K562 (cell line): ENCODE data around the gene MAN1B1. TPM values are rescaled to one million over a fixed set of nuclear protein-coding genes. Genes with fewer than 3 reads are reported as not detected.

Source experiments
- BRCA1 ChIP-seq, 2 experiments: fragments of 450-650 bp in 1 of 2; sonication (generic) in 1 of 2; formaldehyde crosslinking in 1 of 2; IDR thresholded peaks; 2 replicates each; pipeline versions ENCODE4 v1.5.0 to v1.6.1; 2017 to 2020; ENCODE audit warnings: mild to moderate bottlenecking in 1 of 2, missing genetic modification reagents in 1 of 2
- CHD4 ChIP-seq: fragments of 200-600 bp; sonication (generic); IDR thresholded peaks from 3 replicates; pipeline ENCODE4 v1.6.1; 2012; ENCODE audit warnings: low read depth, mild to moderate bottlenecking, mixed read lengths, low read length, inconsistent platforms; ENCODE audit not compliant: insufficient read depth, insufficient replicate concordance, poor library complexity, severe bottlenecking
- MED1 ChIP-seq: sonication (generic); formaldehyde crosslinking; IDR thresholded peaks from 2 replicates; pipeline ENCODE4 v1.8.1; 2023; ENCODE audit warnings: missing genetic modification reagents, borderline replicate concordance
- MEF2A ChIP-seq: IDR thresholded peaks from 2 replicates; pipeline ENCODE4 v1.6.1; 2011; ENCODE audit warnings: low read depth, mild to moderate bottlenecking, low read length, moderate library complexity; ENCODE audit not compliant: control insufficient read depth
- MTA1 ChIP-seq: fragments of 450-650 bp; IDR thresholded peaks from 2 replicates; pipeline ENCODE4 v1.6.1; 2017; ENCODE audit warnings: borderline replicate concordance
- RAD51 ChIP-seq: fragments of 450-650 bp; IDR thresholded peaks from 2 replicates; pipeline ENCODE4 v1.7.1; 2016; ENCODE audit warnings: low read depth, mild to moderate bottlenecking, borderline replicate concordance
- SMAD2 ChIP-seq: fragments of 150-350 bp; IDR thresholded peaks from 2 replicates; pipeline ENCODE4 v1.6.1; 2014; ENCODE audit warnings: low read depth, mild to moderate bottlenecking, low read length
- SMAD4 ChIP-seq: fragments of 250-450 bp; sonication (Bioruptor Pico); conservative IDR thresholded peaks from 2 replicates; pipeline ENCODE4 v1.8.0; 2021; ENCODE audit warnings: inconsistent platforms, mild to moderate bottlenecking, moderate library complexity
- SRSF1 ChIP-seq: fragments of 200-400 bp; formaldehyde crosslinking; IDR thresholded peaks from 2 replicates; pipeline ENCODE4 v1.6.1; 2017; ENCODE audit warnings: mild to moderate bottlenecking, low read depth, low read length, moderate library complexity
- TGIF2 ChIP-seq: sonication (generic); formaldehyde crosslinking; IDR thresholded peaks from 2 replicates; pipeline ENCODE4 v1.8.1; 2022; ENCODE audit warnings: mild to moderate bottlenecking, missing genetic modification reagents, moderate library complexity
- ZNF124 ChIP-seq: sonication (generic); formaldehyde crosslinking; IDR thresholded peaks from 2 replicates; pipeline ENCODE4 v1.8.1; 2022; ENCODE audit warnings: missing genetic modification reagents
- ZNF146 ChIP-seq: IDR thresholded peaks from one replicate; pipeline ENCODE4 v1.6.1; 2018; ENCODE audit warnings: missing compliant biosample characterization; ENCODE audit not compliant: unreplicated experiment
- ZNF785 ChIP-seq: fragments of 250-450 bp; sonication (Bioruptor Pico); IDR thresholded peaks from 2 replicates; pipeline ENCODE4 v1.4.0; 2020; ENCODE audit warnings: mild to moderate bottlenecking
- polyA plus RNA-seq, 8 experiments: library from polyadenylated mRNA; depleted of rRNA in 4 of 8; stranded (reverse) in 5 of 8; unstranded in 3 of 8; fragments of >200 nt; fragmentation: Nextera tagmentation in 2 of 8; fragmentation: Illumina TruSeq in 1 of 8; extraction: Ambion mirVana in 2 of 8; extraction: Trizol in 1 of 8; gene quantifications; 2 replicates each; pipeline versions ENCODE4 v1.2.1 to v1.2.3, GENCODE V29; 2011 to 2014; ENCODE audit warnings: inconsistent platforms in 1 of 8, missing spikeins in 1 of 8
- total RNA-seq, 7 experiments: library from RNA; depleted of rRNA in 6 of 7; stranded (reverse); fragments of >200 nt in 6 of 7; fragmentation: Illumina TruSeq in 2 of 7; extraction: Trizol in 2 of 7; gene quantifications; 2 replicates each; pipeline versions ENCODE4 v1.2.1 to v1.2.3, GENCODE V29; 2011 to 2021; ENCODE audit warnings: low replicate concordance in 1 of 7
- TF ChIP-seq, protein P1 (sequence below): sonication (generic); formaldehyde crosslinking; IDR thresholded peaks from 2 replicates; pipeline ENCODE4 v1.8.0; 2022; ENCODE audit warnings: mild to moderate bottlenecking, missing genetic modification reagents
- TF ChIP-seq, protein P2 (sequence below), 2 experiments: fragments of 450-650 bp; formaldehyde crosslinking in 1 of 2; IDR thresholded peaks; 2 replicates each; pipeline versions ENCODE4 v1.4.0 to v1.6.1; 2014 to 2020; ENCODE audit warnings: mild to moderate bottlenecking in 2 of 2, borderline replicate concordance in 1 of 2, low read depth in 1 of 2
- TF ChIP-seq, protein P3 (sequence below): fragments of 450-650 bp; IDR thresholded peaks from 2 replicates; pipeline ENCODE4 v1.7.0; 2016; ENCODE audit warnings: borderline replicate concordance

The MAN1B1 gene
- total and polyA plus RNA-seq, 9 of the 15 experiments (the other 6 are each of a cell fraction or from before 2014, with no cell fraction given) = 0.55 to 36.6 (median 27.3) TPM

DNA sequence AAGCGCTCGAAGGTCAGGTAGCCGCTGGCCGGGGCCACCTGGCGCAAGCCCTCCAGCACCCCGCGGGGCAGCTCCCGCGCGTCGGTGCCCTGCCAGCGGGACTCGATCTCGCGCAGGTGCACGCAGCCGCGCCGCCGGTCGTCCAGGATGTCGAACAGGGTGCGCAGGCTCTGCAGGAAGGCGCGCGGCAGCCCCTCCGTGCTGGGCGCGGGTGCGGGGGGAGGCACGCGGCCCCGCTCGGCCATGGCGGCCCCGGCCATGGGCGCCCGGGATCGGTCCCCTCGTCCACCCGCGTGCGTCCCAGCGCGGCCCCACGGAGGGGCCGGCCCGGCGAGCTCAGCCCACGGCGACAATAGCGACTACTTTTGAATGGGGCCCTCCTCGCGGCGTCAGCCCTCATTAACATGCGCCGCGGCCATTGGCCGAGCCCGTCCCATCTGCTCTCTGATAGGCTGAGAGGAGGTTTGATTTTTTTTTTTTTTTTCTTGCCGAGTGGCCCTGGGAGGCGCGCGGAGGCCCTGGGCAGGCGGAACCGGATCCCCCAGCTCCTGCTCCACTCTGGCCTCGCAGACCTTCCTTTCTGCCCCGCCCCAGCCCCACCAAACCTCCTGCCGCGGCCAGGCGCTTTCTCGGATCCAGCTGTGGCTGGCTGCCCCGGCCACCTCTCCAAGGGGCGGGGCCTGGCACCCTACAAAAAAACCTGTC lies 16.4 kb upstream of the MAN1B1 start, which contains the start of gene SAPCD2 (continued):
- TF ChIP-seq, protein P1, sequence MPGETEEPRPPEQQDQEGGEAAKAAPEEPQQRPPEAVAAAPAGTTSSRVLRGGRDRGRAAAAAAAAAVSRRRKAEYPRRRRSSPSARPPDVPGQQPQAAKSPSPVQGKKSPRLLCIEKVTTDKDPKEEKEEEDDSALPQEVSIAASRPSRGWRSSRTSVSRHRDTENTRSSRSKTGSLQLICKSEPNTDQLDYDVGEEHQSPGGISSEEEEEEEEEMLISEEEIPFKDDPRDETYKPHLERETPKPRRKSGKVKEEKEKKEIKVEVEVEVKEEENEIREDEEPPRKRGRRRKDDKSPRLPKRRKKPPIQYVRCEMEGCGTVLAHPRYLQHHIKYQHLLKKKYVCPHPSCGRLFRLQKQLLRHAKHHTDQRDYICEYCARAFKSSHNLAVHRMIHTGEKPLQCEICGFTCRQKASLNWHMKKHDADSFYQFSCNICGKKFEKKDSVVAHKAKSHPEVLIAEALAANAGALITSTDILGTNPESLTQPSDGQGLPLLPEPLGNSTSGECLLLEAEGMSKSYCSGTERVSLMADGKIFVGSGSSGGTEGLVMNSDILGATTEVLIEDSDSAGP (CRISPR knock-in tag) = no peak
- no peak for TF ChIP-seq MTA1
- no peak for TF ChIP-seq ZNF124 (CRISPR knock-in tag)
- no peak for TF ChIP-seq CHD4
- TF ChIP-seq SRSF1 = no peak
- TF ChIP-seq BRCA1 (IDR thresholded peaks at IDR 0.05) = no peak
- TF ChIP-seq BRCA1 (CRISPR knock-in tag; IDR thresholded peaks at IDR 0.05) = no peak
- TF ChIP-seq MEF2A = no peak
- no peak for TF ChIP-seq ZNF146 (CRISPR knock-in tag)
- TF ChIP-seq, protein P2, sequence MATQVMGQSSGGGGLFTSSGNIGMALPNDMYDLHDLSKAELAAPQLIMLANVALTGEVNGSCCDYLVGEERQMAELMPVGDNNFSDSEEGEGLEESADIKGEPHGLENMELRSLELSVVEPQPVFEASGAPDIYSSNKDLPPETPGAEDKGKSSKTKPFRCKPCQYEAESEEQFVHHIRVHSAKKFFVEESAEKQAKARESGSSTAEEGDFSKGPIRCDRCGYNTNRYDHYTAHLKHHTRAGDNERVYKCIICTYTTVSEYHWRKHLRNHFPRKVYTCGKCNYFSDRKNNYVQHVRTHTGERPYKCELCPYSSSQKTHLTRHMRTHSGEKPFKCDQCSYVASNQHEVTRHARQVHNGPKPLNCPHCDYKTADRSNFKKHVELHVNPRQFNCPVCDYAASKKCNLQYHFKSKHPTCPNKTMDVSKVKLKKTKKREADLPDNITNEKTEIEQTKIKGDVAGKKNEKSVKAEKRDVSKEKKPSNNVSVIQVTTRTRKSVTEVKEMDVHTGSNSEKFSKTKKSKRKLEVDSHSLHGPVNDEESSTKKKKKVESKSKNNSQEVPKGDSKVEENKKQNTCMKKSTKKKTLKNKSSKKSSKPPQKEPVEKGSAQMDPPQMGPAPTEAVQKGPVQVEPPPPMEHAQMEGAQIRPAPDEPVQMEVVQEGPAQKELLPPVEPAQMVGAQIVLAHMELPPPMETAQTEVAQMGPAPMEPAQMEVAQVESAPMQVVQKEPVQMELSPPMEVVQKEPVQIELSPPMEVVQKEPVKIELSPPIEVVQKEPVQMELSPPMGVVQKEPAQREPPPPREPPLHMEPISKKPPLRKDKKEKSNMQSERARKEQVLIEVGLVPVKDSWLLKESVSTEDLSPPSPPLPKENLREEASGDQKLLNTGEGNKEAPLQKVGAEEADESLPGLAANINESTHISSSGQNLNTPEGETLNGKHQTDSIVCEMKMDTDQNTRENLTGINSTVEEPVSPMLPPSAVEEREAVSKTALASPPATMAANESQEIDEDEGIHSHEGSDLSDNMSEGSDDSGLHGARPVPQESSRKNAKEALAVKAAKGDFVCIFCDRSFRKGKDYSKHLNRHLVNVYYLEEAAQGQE (IDR thresholded peaks at IDR 0.05; ENCODE audit: borderline replicate concordance) = peak; percentile 96
- TF ChIP-seq, protein P2 (CRISPR knock-in tag; IDR thresholded peaks at IDR 0.05; ENCODE audit: low read depth) = no peak
- TF ChIP-seq SMAD4 = no peak
- no peak for TF ChIP-seq SMAD2
- TF ChIP-seq TGIF2 = no peak
- no peak for TF ChIP-seq MED1 (CRISPR knock-in tag)
- no peak for TF ChIP-seq RAD51
- TF ChIP-seq ZNF785 = no peak
- TF ChIP-seq, protein P3, sequence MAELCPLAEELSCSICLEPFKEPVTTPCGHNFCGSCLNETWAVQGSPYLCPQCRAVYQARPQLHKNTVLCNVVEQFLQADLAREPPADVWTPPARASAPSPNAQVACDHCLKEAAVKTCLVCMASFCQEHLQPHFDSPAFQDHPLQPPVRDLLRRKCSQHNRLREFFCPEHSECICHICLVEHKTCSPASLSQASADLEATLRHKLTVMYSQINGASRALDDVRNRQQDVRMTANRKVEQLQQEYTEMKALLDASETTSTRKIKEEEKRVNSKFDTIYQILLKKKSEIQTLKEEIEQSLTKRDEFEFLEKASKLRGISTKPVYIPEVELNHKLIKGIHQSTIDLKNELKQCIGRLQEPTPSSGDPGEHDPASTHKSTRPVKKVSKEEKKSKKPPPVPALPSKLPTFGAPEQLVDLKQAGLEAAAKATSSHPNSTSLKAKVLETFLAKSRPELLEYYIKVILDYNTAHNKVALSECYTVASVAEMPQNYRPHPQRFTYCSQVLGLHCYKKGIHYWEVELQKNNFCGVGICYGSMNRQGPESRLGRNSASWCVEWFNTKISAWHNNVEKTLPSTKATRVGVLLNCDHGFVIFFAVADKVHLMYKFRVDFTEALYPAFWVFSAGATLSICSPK = no peak
